ENCODE results near the gene GRM4.
A peak's percentile ranks its signal among the peaks of the same experiment; 100 is the strongest.

The GRM4 gene

GRCh38 chr6:34065466-34066217 lies 80.2 kb downstream of the GRM4 start:
- no peak for DNase-seq (ENCODE audit: low read depth in 4 of 4, low spot score in 1 of 4)

- no peak for DNase-seq (ENCODE audit: low read depth in 4 of 4, low spot score in 1 of 4)
Measured at GRCh38 chr6:34064675-34065074, 81.2 kb downstream of the GRM4 start.

GRCh38 chr6:34063651-34064050 lies 82.2 kb downstream of the GRM4 start:
- no peak for DNase-seq (ENCODE audit: low read depth in 4 of 4, low spot score in 1 of 4)

GRCh38 chr6:34062815-34063214 lies 83.1 kb downstream of the GRM4 start:
- DNase-seq (ENCODE audit: low read depth in 4 of 4, low spot score in 1 of 4): no peak

- no peak for DNase-seq (ENCODE audit: low read depth in 4 of 4, low spot score in 1 of 4)
Measured at GRCh38 chr6:34062156-34062555, 83.7 kb downstream of the GRM4 start.

- no peak for DNase-seq (ENCODE audit: low read depth in 4 of 4, low spot score in 1 of 4)
Measured at GRCh38 chr6:34061348-34061747, 84.5 kb downstream of the GRM4 start.

- no peak for DNase-seq (ENCODE audit: low read depth in 4 of 4, low spot score in 1 of 4)
Measured at GRCh38 chr6:34059914-34060313, 86.0 kb downstream of the GRM4 start.

- DNase-seq (ENCODE audit: low read depth in 4 of 4, low spot score in 1 of 4): no peak
Measured at GRCh38 chr6:34059136-34059731, 86.7 kb downstream of the GRM4 start.

GRCh38 chr6:34057790-34058189 lies 88.1 kb downstream of the GRM4 start:
- no peak for DNase-seq (ENCODE audit: low read depth in 4 of 4, low spot score in 1 of 4)

- DNase-seq (ENCODE audit: low read depth in 4 of 4, low spot score in 1 of 4): no peak
Measured at GRCh38 chr6:34057191-34057590, 88.7 kb downstream of the GRM4 start.

- peak in 1 of 4 experiments; percentile 6 for DNase-seq (ENCODE audit: low read depth in 4 of 4, low spot score in 1 of 4)
Measured at GRCh38 chr6:34056305-34057108, 89.4 kb downstream of the GRM4 start.

GRCh38 chr6:34055223-34055933 lies 90.5 kb downstream of the GRM4 start:
- DNase-seq (ENCODE audit: low read depth in 4 of 4, low spot score in 1 of 4): peak; percentile 19 to 52 (median 48)

- DNase-seq (ENCODE audit: low read depth in 4 of 4, low spot score in 1 of 4): no peak
Measured at GRCh38 chr6:34053721-34054120, 92.2 kb downstream of the GRM4 start.

- no peak for DNase-seq (ENCODE audit: low read depth in 4 of 4, low spot score in 1 of 4)
Measured at GRCh38 chr6:34052918-34053608, 92.8 kb downstream of the GRM4 start.

- DNase-seq (ENCODE audit: low read depth in 4 of 4, low spot score in 1 of 4): no peak
Measured at GRCh38 chr6:34052071-34052825, 93.6 kb downstream of the GRM4 start.

- DNase-seq (ENCODE audit: low read depth in 4 of 4, low spot score in 1 of 4): no peak
Measured at GRCh38 chr6:34051331-34051919, 94.5 kb downstream of the GRM4 start.

GRCh38 chr6:34050691-34051090 lies 95.2 kb downstream of the GRM4 start:
- no peak for DNase-seq (ENCODE audit: low read depth in 4 of 4, low spot score in 1 of 4)

GRCh38 chr6:34049395-34050342 lies 96.2 kb downstream of the GRM4 start:
- DNase-seq (ENCODE audit: low read depth in 4 of 4, low spot score in 1 of 4): no peak

Measured in stimulated activated CD4-positive, alpha-beta T cell treated with anti-CD3 and anti-CD28 coated beads, Interleukin-1b, Interleukin-23, amount 100 ng/mL, for 24 hours (primary cell).